RPMI8226 (cell line): ENCODE data around the gene KNL1.
"Not testable (repeated sequence)": the region's sequence is repeated elsewhere in the genome, so short reads cannot be mapped to it uniquely, and the experiment has no call there.

Source experiments
- DNase-seq: peaks from one replicate; pipeline ENCODE4 v3.0.0-alpha.2; 2015

KNL1 gene

GRCh38 chr15:40593588-40594428 lies at the start of gene KNL1:
KNL1 (plus strand) TSS chr15:40594249; CDS start chr15:40602932, 8,683 bp downstream.
- DNase-seq: peak; percentile 86

- no peak for DNase-seq
Measured at GRCh38 chr15:40545457-40545856, 48.6 kb upstream of the KNL1 start.

GRCh38 chr15:40548610-40549009 lies 45.4 kb upstream of the KNL1 start:
- DNase-seq: no peak

GRCh38 chr15:40549894-40550293 lies 44.2 kb upstream of the KNL1 start:
- DNase-seq: peak; percentile 58

GRCh38 chr15:40550341-40551037 lies 43.6 kb upstream of the KNL1 start:
- peak; percentile 77 for DNase-seq

GRCh38 chr15:40554161-40554525 lies 39.9 kb upstream of the KNL1 start:
- no peak for DNase-seq

GRCh38 chr15:40555876-40556275 lies 38.2 kb upstream of the KNL1 start:
- DNase-seq: no peak

GRCh38 chr15:40558952-40559742 lies 34.9 kb upstream of the KNL1 start:
- no peak for DNase-seq

GRCh38 chr15:40562691-40563090 lies 31.4 kb upstream of the KNL1 start:
- no peak for DNase-seq

GRCh38 chr15:40563426-40563825 lies 30.6 kb upstream of the KNL1 start:
- no peak for DNase-seq

- DNase-seq: peak; percentile 97
Measured at GRCh38 chr15:40564591-40565332, 29.3 kb upstream of the KNL1 start, which contains the start of gene CCDC32. CCDC32 (minus strand) TSS chr15:40565042; CDS start chr15:40563015, 2,027 bp downstream.

- no peak for DNase-seq
Measured at GRCh38 chr15:40565333-40566238, 28.5 kb upstream of the KNL1 start.

- no peak for DNase-seq
Measured at GRCh38 chr15:40567111-40567510, 26.9 kb upstream of the KNL1 start.

- DNase-seq: peak; percentile 89
Measured at GRCh38 chr15:40569129-40569953, 24.7 kb upstream of the KNL1 start, which contains the start of gene RPUSD2. RPUSD2 (plus strand) TSS chr15:40569299; CDS start chr15:40569338, 39 bp downstream.

GRCh38 chr15:40575113-40575512 lies 18.9 kb upstream of the KNL1 start:
- DNase-seq: no peak

GRCh38 chr15:40576914-40577313 lies 17.1 kb upstream of the KNL1 start:
- DNase-seq: not testable (repeated sequence)

- no peak for DNase-seq
Measured at GRCh38 chr15:40578892-40579291, 15.2 kb upstream of the KNL1 start.

GRCh38 chr15:40581796-40582195 lies 12.3 kb upstream of the KNL1 start:
- DNase-seq: not testable (repeated sequence)

- DNase-seq: no peak
Measured at GRCh38 chr15:40582726-40583246, 11.3 kb upstream of the KNL1 start.

GRCh38 chr15:40584191-40584590 lies 9.9 kb upstream of the KNL1 start:
- no peak for DNase-seq
